ENCODE results near the gene RNU7-1. TPM values are rescaled to one million over a fixed set of nuclear protein-coding genes. Genes with fewer than 3 reads are reported as not detected.
"Not testable (repeated sequence)": the region's sequence is repeated elsewhere in the genome, so short reads cannot be mapped to it uniquely, and the experiment has no call there.

Gene RNU7-1
- not detected for polyA plus RNA-seq (2013, experiment 1 of 2)
- polyA plus RNA-seq (2013, experiment 2 of 2) = not detected

GRCh38 chr12:6943722-6944380, at the start of gene RNU7-1, which contains the start of gene C12orf57:
RNU7-1 (plus strand) TSS chr12:6943816.
C12orf57 (plus strand) TSS chr12:6944022; CDS start chr12:6944122, 100 bp downstream.
- Histone ChIP-seq H3K4me1 (ENCODE audit: insufficient read depth, low read length) (peaks cover 12% of the 10 kb centered on the region; the same call in 1 of the 2 replicates), H3K27ac (ENCODE audit: low read depth, low read length) (peak within 1 kb of the TSS; percentile 90), H3K27me3 (ENCODE audit: insufficient read depth, low read length) (no peaks in the 10 kb centered on the region), H3K9ac (ENCODE audit: low read depth, low read length) (peak within 1 kb of the TSS; percentile 82), H3K36me3 (ENCODE audit: insufficient read depth, low read length) (peaks cover 25% of the 10 kb centered on the region), H3K9me3 (ENCODE audit: insufficient read depth, low read depth, low read length) (no peaks in the 10 kb centered on the region), H3K4me3 (ENCODE audit: low read length) (peak within 1 kb of the TSS; percentile 81)
- WGBS = under 1% methylated on average over 31 of the region's 31 CpGs

- Histone ChIP-seq H3K9me3 (ENCODE audit: insufficient read depth, low read depth, low read length) (no peaks in the 10 kb centered on the region), H3K27ac (ENCODE audit: low read depth, low read length) (no peak overlapping the region), H3K4me1 (ENCODE audit: insufficient read depth, low read length) (peaks cover 5% of the 10 kb centered on the region), H3K4me3 (ENCODE audit: low read length) (no peak overlapping the region), H3K9ac (ENCODE audit: low read depth, low read length) (no peak overlapping the region), H3K27me3 (ENCODE audit: insufficient read depth, low read length) (no peaks in the 10 kb centered on the region), H3K36me3 (ENCODE audit: insufficient read depth, low read length) (no peaks in the 10 kb centered on the region)
- 85% methylated on average over 3 of the region's 3 CpGs for WGBS
These were observed 49.3 kb upstream of the RNU7-1 start for GRCh38 chr12:6894321-6894720.

- 85% methylated on average over 6 of the region's 6 CpGs for WGBS
- Histone ChIP-seq H3K4me1 (ENCODE audit: insufficient read depth, low read length) (0 out of 2 replicates have a peak, but pooled peaks cover 4% of the 10 kb centered on the region), H3K27ac (ENCODE audit: low read depth, low read length) (no peak overlapping the region), H3K27me3 (ENCODE audit: insufficient read depth, low read length) (no peaks in the 10 kb centered on the region), H3K4me3 (ENCODE audit: low read length) (no peak overlapping the region), H3K9ac (ENCODE audit: low read depth, low read length) (no peak overlapping the region), H3K9me3 (ENCODE audit: insufficient read depth, low read depth, low read length) (no peaks in the 10 kb centered on the region), H3K36me3 (ENCODE audit: insufficient read depth, low read length) (no peaks in the 10 kb centered on the region)
These were observed 46.7 kb upstream of the RNU7-1 start for GRCh38 chr12:6896846-6897435.

GRCh38 chr12:6899427-6899826, 44.2 kb upstream of the RNU7-1 start:
- Histone ChIP-seq H3K36me3 (ENCODE audit: insufficient read depth, low read length) (no peaks in the 10 kb centered on the region), H3K27ac (ENCODE audit: low read depth, low read length) (no peak overlapping the region), H3K4me3 (ENCODE audit: low read length) (no peak overlapping the region), H3K27me3 (ENCODE audit: insufficient read depth, low read length) (no peaks in the 10 kb centered on the region), H3K9ac (ENCODE audit: low read depth, low read length) (no peak overlapping the region), H3K9me3 (ENCODE audit: insufficient read depth, low read depth, low read length) (no peaks in the 10 kb centered on the region), H3K4me1 (ENCODE audit: insufficient read depth, low read length) (peaks cover 15% of the 10 kb centered on the region)
- 90% methylated on average over 4 of the region's 5 CpGs for WGBS

GRCh38 chr12:6899837-6900519, 43.6 kb upstream of the RNU7-1 start:
- Histone ChIP-seq H3K4me3 (ENCODE audit: low read length) (no peak overlapping the region), H3K36me3 (ENCODE audit: insufficient read depth, low read length) (no peaks in the 10 kb centered on the region), H3K27ac (ENCODE audit: low read depth, low read length) (no peak overlapping the region), H3K9me3 (ENCODE audit: insufficient read depth, low read depth, low read length) (no peaks in the 10 kb centered on the region), H3K4me1 (ENCODE audit: insufficient read depth, low read length) (peaks cover 16% of the 10 kb centered on the region), H3K9ac (ENCODE audit: low read depth, low read length) (no peak overlapping the region), H3K27me3 (ENCODE audit: insufficient read depth, low read length) (no peaks in the 10 kb centered on the region)
- 84% methylated on average over 10 of the region's 10 CpGs for WGBS

- WGBS = 95% methylated on average over 3 of the region's 4 CpGs
- Histone ChIP-seq H3K4me1 (ENCODE audit: insufficient read depth, low read length) (peaks cover 22% of the 10 kb centered on the region), H3K4me3 (ENCODE audit: low read length) (no peak overlapping the region), H3K9me3 (ENCODE audit: insufficient read depth, low read depth, low read length) (no peaks in the 10 kb centered on the region), H3K27ac (ENCODE audit: low read depth, low read length) (no peak overlapping the region), H3K27me3 (ENCODE audit: insufficient read depth, low read length) (no peaks in the 10 kb centered on the region), H3K9ac (ENCODE audit: low read depth, low read length) (no peak overlapping the region), H3K36me3 (ENCODE audit: insufficient read depth, low read length) (no peaks in the 10 kb centered on the region)
These were observed 41.2 kb upstream of the RNU7-1 start for GRCh38 chr12:6902448-6902847.

- Histone ChIP-seq H3K4me3 (ENCODE audit: low read length) (no peak overlapping the region), H3K9me3 (ENCODE audit: insufficient read depth, low read depth, low read length) (no peaks in the 10 kb centered on the region), H3K27me3 (ENCODE audit: insufficient read depth, low read length) (no peaks in the 10 kb centered on the region), H3K27ac (ENCODE audit: low read depth, low read length) (peak overlapping the region; percentile 37; the same call in 1 of the 2 replicates), H3K36me3 (ENCODE audit: insufficient read depth, low read length) (no peaks in the 10 kb centered on the region), H3K9ac (ENCODE audit: low read depth, low read length) (no peak overlapping the region), H3K4me1 (ENCODE audit: insufficient read depth, low read length) (peaks cover 22% of the 10 kb centered on the region)
- WGBS = 91% methylated on average over 1 of the region's 1 CpG
These were observed 39.9 kb upstream of the RNU7-1 start for GRCh38 chr12:6903722-6904121.

GRCh38 chr12:6904280-6905276, 39.0 kb upstream of the RNU7-1 start, which contains the start of gene LRRC23:
LRRC23 (plus strand) TSS chr12:6904822; CDS start chr12:6905634, 812 bp downstream.
- Histone ChIP-seq H3K4me3 (ENCODE audit: low read length) (peak within 1 kb of the TSS; percentile 68), H3K27ac (ENCODE audit: low read depth, low read length) (peak within 1 kb of the TSS; percentile 67), H3K36me3 (ENCODE audit: insufficient read depth, low read length) (no peaks in the 10 kb centered on the region)

GRCh38 chr12:6905414-6906040, 38.1 kb upstream of the RNU7-1 start:
- Histone ChIP-seq H3K9ac (ENCODE audit: low read depth, low read length) (0 out of 2 replicates have a peak overlapping the region, but pooled peaks have one; percentile 77), H3K27me3 (ENCODE audit: insufficient read depth, low read length) (no peaks in the 10 kb centered on the region), H3K27ac (ENCODE audit: low read depth, low read length) (no peak overlapping the region), H3K9me3 (ENCODE audit: insufficient read depth, low read depth, low read length) (no peaks in the 10 kb centered on the region), H3K4me1 (ENCODE audit: insufficient read depth, low read length) (peaks cover 18% of the 10 kb centered on the region), H3K4me3 (ENCODE audit: low read length) (peak overlapping the region; percentile 68), H3K36me3 (ENCODE audit: insufficient read depth, low read length) (no peaks in the 10 kb centered on the region)
- WGBS = 58% methylated on average over 5 of the region's 5 CpGs

More at GRCh38 chr12:6904280-6905276, 39.0 kb upstream of the RNU7-1 start, which contains the start of gene LRRC23:
- H3K27me3 ChIP-seq (ENCODE audit: insufficient read depth, low read length) = no peaks in the 10 kb centered on the region
- 7% methylated on average over 34 of the region's 34 CpGs for WGBS
- H3K9ac ChIP-seq (ENCODE audit: low read depth, low read length) = peak within 1 kb of the TSS; percentile 77
- H3K9me3 ChIP-seq (ENCODE audit: insufficient read depth, low read depth, low read length) = no peaks in the 10 kb centered on the region
- H3K4me1 ChIP-seq (ENCODE audit: insufficient read depth, low read length) = peaks cover 22% of the 10 kb centered on the region

- not testable (repeated sequence) for H3K4me3 ChIP-seq (ENCODE audit: low read length); H3K27ac ChIP-seq (ENCODE audit: low read depth, low read length); H3K9ac ChIP-seq (ENCODE audit: low read depth, low read length); H3K36me3 ChIP-seq (ENCODE audit: insufficient read depth, low read length); H3K9me3 ChIP-seq (ENCODE audit: insufficient read depth, low read depth, low read length); H3K27me3 ChIP-seq (ENCODE audit: insufficient read depth, low read length)
- H3K4me1 ChIP-seq (ENCODE audit: insufficient read depth, low read length) = peaks cover 22% of the 10 kb centered on the region
- 95% methylated on average over 11 of the region's 11 CpGs for WGBS
These were observed 35.5 kb upstream of the RNU7-1 start for GRCh38 chr12:6908141-6908540.

All from HUES64 (cell line).